ENCODE measurements around the gene SNX32.
A peak's percentile ranks its signal among the peaks of the same experiment; 100 is the strongest.

SNX32 gene

DNA sequence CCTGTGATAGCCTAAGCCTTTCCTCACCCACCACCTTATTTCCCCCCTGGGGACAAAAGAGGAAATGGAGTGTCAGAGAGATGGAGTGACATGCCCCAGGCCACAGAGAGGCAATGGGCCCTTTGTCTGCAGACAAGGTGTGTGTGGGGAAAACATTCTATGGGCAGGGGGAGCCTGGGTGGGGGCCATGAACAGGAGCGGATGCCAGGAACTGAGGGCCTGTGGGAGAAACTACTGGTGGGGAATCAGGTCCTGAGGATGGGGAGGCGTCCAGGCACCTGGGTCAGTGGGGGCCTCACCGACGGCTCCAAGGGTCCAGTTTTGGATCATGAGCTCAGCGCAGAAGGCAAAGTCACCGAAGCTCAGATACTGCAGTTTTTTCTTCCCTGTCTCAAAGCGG is 51.5 kb downstream of the SNX32 start:
- Histone ChIP-seq H2AFZ (no peak overlapping the region), H3K4me1 (peaks cover 8% of the 10 kb centered on the region), H3K36me3 (ENCODE audit: control insufficient read depth, insufficient read depth, low read length) (no peaks in the 10 kb centered on the region), H3K79me2 (no peaks in the 10 kb centered on the region), H3K27me3 (ENCODE audit: control insufficient read depth, insufficient read depth, low read length) (no peaks in the 10 kb centered on the region), H3K27ac (no peak overlapping the region), H3K9ac (no peak overlapping the region), H3K9me3 (ENCODE audit: control insufficient read depth, low read length) (no peaks in the 10 kb centered on the region), H3K4me3 (ENCODE audit: low read depth, low read length) (no peak overlapping the region), H3K4me2 (ENCODE audit: low read length) (no peak overlapping the region)
- TF ChIP-seq, protein P1, sequence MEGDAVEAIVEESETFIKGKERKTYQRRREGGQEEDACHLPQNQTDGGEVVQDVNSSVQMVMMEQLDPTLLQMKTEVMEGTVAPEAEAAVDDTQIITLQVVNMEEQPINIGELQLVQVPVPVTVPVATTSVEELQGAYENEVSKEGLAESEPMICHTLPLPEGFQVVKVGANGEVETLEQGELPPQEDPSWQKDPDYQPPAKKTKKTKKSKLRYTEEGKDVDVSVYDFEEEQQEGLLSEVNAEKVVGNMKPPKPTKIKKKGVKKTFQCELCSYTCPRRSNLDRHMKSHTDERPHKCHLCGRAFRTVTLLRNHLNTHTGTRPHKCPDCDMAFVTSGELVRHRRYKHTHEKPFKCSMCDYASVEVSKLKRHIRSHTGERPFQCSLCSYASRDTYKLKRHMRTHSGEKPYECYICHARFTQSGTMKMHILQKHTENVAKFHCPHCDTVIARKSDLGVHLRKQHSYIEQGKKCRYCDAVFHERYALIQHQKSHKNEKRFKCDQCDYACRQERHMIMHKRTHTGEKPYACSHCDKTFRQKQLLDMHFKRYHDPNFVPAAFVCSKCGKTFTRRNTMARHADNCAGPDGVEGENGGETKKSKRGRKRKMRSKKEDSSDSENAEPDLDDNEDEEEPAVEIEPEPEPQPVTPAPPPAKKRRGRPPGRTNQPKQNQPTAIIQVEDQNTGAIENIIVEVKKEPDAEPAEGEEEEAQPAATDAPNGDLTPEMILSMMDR (IDR thresholded peaks at IDR 0.05) = no peak

DNA sequence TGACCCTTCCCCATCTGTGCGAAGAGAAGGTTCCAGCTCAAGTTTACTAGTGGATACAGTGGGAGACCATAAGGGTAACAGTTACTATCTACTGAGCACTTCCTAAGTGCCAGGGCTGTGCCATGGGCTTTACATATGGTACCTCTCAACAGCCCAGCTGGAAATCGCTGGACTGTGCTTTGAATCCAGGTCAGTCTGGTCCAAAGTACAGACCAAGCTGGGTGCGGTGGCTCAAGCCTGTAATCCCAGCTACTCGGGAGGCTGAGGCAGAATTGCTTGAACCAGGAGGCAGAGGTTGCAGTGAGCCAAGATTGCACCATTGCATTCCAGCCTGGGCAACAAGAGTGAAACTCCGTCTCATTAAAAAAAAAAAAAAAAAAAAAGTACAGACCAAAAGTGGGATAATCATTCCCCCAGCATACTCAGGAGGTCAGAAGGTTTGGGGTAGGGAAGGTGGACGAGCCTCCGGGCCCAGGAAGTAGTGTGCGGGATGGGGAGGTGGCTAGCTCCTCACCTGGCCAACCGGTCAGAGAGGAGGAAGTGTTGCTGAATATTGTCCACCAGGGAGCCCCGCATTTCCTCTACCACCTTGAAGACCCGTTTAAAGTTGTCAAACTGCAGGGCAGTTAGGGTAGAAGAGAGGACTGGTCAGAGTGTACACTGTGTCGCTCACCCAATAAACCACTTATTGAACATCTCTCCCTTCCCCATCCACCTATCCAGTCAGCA is 52.2 kb downstream of the SNX32 start:
- H3K9ac ChIP-seq = no peak overlapping the region
- no peak overlapping the region for H3K27ac ChIP-seq
- no peaks in the 10 kb centered on the region for H3K36me3 ChIP-seq (ENCODE audit: control insufficient read depth, insufficient read depth, low read length)
- no peaks in the 10 kb centered on the region for H3K27me3 ChIP-seq (ENCODE audit: control insufficient read depth, insufficient read depth, low read length)
- no peaks in the 10 kb centered on the region for H3K9me3 ChIP-seq (ENCODE audit: control insufficient read depth, low read length)
- H3K79me2 ChIP-seq = no peaks in the 10 kb centered on the region
- no peak overlapping the region for H2AFZ ChIP-seq
- H3K4me2 ChIP-seq (ENCODE audit: low read length) = no peak overlapping the region
- H3K4me3 ChIP-seq (ENCODE audit: low read depth, low read length) = no peak overlapping the region
- peaks cover 8% of the 10 kb centered on the region for H3K4me1 ChIP-seq
- TF ChIP-seq, protein P1 (IDR thresholded peaks at IDR 0.05) = no peak

DNA sequence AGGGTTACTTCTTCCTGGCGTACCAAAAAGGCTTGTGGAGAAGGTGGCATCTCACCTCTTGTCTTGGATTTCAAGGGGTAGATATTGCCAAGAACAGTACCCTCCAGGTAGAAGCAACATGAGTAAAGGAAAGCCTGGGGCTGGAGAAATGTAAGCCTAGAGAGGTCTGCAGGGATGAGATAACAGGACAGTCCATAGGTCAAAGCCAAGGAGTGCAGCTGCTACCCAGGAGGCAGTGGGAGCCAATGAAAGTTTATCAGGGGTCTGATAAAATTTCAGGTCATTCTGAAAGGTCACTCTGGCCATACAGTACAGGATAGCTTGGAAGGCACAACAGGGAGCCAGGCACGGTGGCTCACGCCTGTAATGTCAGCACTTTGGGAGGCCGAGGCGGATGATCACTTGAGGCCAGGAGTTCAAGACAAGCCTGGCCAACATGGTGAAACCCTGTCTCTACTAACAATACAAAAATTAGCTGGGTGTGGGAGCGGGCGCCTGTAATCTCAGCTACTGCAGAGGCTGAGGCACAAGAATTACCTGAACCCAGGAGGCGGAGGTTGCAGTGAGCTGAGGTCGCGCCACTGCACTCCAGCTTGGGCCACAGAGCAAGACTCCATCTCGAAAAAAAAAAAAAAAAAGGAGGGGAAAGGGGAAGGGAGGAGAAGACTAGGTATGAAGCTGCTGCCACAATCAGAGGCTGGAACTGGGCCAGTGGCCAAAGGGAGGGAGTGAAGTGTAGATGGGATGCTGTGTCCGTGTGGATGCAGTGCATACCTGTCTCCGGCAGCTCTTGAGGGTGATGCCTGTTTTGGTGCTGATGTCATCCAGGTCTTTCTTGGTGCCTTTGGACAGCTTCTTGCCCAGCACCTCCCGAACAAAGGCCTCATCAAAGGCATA is 53.3 kb downstream of the SNX32 start:
- H3K79me2 ChIP-seq = no peaks in the 10 kb centered on the region
- no peaks in the 10 kb centered on the region for H3K9me3 ChIP-seq (ENCODE audit: control insufficient read depth, low read length)
- H2AFZ ChIP-seq = no peak overlapping the region
- no peaks in the 10 kb centered on the region for H3K27me3 ChIP-seq (ENCODE audit: control insufficient read depth, insufficient read depth, low read length)
- peak overlapping the region; percentile 77 for H3K4me3 ChIP-seq (ENCODE audit: low read depth, low read length)
- peak overlapping the region; percentile 70 for H3K4me2 ChIP-seq (ENCODE audit: low read length)
- TF ChIP-seq, protein P1 (IDR thresholded peaks at IDR 0.05) = no peak
- H3K36me3 ChIP-seq (ENCODE audit: control insufficient read depth, insufficient read depth, low read length) = no peaks in the 10 kb centered on the region
- H3K27ac ChIP-seq = peak overlapping the region; percentile 87
- H3K4me1 ChIP-seq = peaks cover 8% of the 10 kb centered on the region
- no peak overlapping the region for H3K9ac ChIP-seq

DNA sequence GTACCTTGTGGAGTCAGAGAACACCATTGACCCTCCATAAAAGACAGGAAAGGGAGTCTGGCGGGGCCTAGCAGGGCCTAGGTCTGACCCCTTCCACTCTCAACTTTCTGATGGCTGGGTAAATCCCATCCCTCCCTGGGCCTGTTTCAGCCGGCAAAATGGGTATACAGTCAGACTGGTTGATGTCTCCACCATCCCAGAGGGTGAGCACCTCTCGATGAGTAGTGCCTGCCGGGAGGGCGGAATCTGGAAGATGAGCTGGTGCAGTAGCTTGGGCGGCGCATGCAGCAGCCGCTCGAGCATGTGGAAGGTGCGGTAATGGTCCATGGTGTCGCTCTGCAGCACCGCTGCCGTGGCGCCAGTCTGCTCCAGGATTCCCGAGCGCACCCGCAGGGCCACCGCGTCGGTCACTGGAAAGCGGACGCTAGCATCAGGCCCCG is 54.0 kb downstream of the SNX32 start:
- Histone ChIP-seq H3K9ac (no peak overlapping the region), H3K4me2 (ENCODE audit: low read length) (peak overlapping the region; percentile 70), H3K36me3 (ENCODE audit: control insufficient read depth, insufficient read depth, low read length) (no peaks in the 10 kb centered on the region), H2AFZ (peak overlapping the region; percentile 76), H3K79me2 (no peaks in the 10 kb centered on the region), H3K27ac (peak overlapping the region; percentile 87), H3K4me1 (peaks cover 8% of the 10 kb centered on the region), H3K4me3 (ENCODE audit: low read depth, low read length) (peak overlapping the region; percentile 77), H3K27me3 (ENCODE audit: control insufficient read depth, insufficient read depth, low read length) (no peaks in the 10 kb centered on the region), H3K9me3 (ENCODE audit: control insufficient read depth, low read length) (no peaks in the 10 kb centered on the region)
- TF ChIP-seq, protein P1 (IDR thresholded peaks at IDR 0.05) = no peak
